Stimulated activated CD4-positive, alpha-beta T cell treated with anti-CD3 and anti-CD28 coated beads, Interleukin-2, amount 100 ng/mL, for 4 hours (primary cell): ENCODE measurements around the gene CERKL.
"Not testable (repeated sequence)": the region's sequence is repeated elsewhere in the genome, so short reads cannot be mapped to it uniquely, and the experiment has no call there.

ENCODE experiments used
- DNase-seq: peaks from one replicate; pipeline ENCODE4 v3.0.0-alpha.2; 2020; ENCODE audit warnings: low read depth

Gene CERKL

GRCh38 chr2:181656450-181657291 lies at the start of gene CERKL:
Gene CERKL, minus strand, starts transcription at chr2:181657105. Its CDS starts 99 bp downstream, at chr2:181657006.
- DNase-seq = no peak

GRCh38 chr2:181702519-181702918 lies 45.6 kb upstream of the CERKL start:
- DNase-seq = not testable (repeated sequence)

- no peak for DNase-seq
Observed at GRCh38 chr2:181698223-181698622, 41.3 kb upstream of the CERKL start.

- DNase-seq = no peak
Observed at GRCh38 chr2:181697571-181697970, 40.7 kb upstream of the CERKL start.

GRCh38 chr2:181697126-181697525 lies 40.2 kb upstream of the CERKL start:
- no peak for DNase-seq

GRCh38 chr2:181694271-181694670 lies 37.4 kb upstream of the CERKL start:
- DNase-seq = no peak

- DNase-seq = no peak
Observed at GRCh38 chr2:181690860-181691259, 34.0 kb upstream of the CERKL start.

GRCh38 chr2:181686576-181687185 lies 29.8 kb upstream of the CERKL start:
- no peak for DNase-seq

GRCh38 chr2:181685150-181685688 lies 28.3 kb upstream of the CERKL start:
- no peak for DNase-seq

- no peak for DNase-seq
Observed at GRCh38 chr2:181684454-181685149, 27.7 kb upstream of the CERKL start.

- DNase-seq = no peak
Observed at GRCh38 chr2:181683518-181684453, 26.9 kb upstream of the CERKL start.

GRCh38 chr2:181682795-181683517 lies 26.1 kb upstream of the CERKL start:
- no peak for DNase-seq

GRCh38 chr2:181682026-181682789 lies 25.3 kb upstream of the CERKL start:
- no peak for DNase-seq

GRCh38 chr2:181680937-181681811 lies 24.3 kb upstream of the CERKL start:
- no peak for DNase-seq

- no peak for DNase-seq
Observed at GRCh38 chr2:181680055-181680936, 23.4 kb upstream of the CERKL start, which contains the start of gene NEUROD1. Gene NEUROD1, minus strand, starts transcription at chr2:181680517. Its CDS starts 1,657 bp downstream, at chr2:181678860.

- DNase-seq = no peak
Observed at GRCh38 chr2:181679544-181679979, 22.7 kb upstream of the CERKL start.

GRCh38 chr2:181678861-181679543 lies 22.1 kb upstream of the CERKL start:
- no peak for DNase-seq
